ENCODE measurements around the gene TSPAN5.

TSPAN5 gene

GRCh38 chr4:98603683-98604521 is 54.5 kb downstream of the TSPAN5 start:
- TF ChIP-seq CTCF (conservative IDR thresholded peaks at IDR 0.05): no peak

GRCh38 chr4:98602270-98602669 is 56.1 kb downstream of the TSPAN5 start:
- no peak for TF ChIP-seq CTCF (conservative IDR thresholded peaks at IDR 0.05)
- no peak overlapping the region for H3K27ac ChIP-seq

More at GRCh38 chr4:98603683-98604521, 54.5 kb downstream of the TSPAN5 start:
- no peak overlapping the region for H3K27ac ChIP-seq

GRCh38 chr4:98601708-98602107 is 56.7 kb downstream of the TSPAN5 start:
- no peak overlapping the region for H3K27ac ChIP-seq
- TF ChIP-seq CTCF (conservative IDR thresholded peaks at IDR 0.05): no peak

- H3K27ac ChIP-seq: no peak overlapping the region
- TF ChIP-seq CTCF (conservative IDR thresholded peaks at IDR 0.05): no peak
Observed at GRCh38 chr4:98599617-98600205, 58.7 kb downstream of the TSPAN5 start.

GRCh38 chr4:98586962-98587354 is 71.5 kb downstream of the TSPAN5 start:
- H3K27ac ChIP-seq: no peak overlapping the region
- TF ChIP-seq CTCF (conservative IDR thresholded peaks at IDR 0.05): no peak

- TF ChIP-seq CTCF (conservative IDR thresholded peaks at IDR 0.05): no peak
- no peak overlapping the region for H3K27ac ChIP-seq
Observed at GRCh38 chr4:98586291-98586961, 72.0 kb downstream of the TSPAN5 start.

- TF ChIP-seq CTCF (conservative IDR thresholded peaks at IDR 0.05): no peak
- H3K27ac ChIP-seq: peak overlapping the region; percentile 42; the same call in 1 of the 2 replicates
Observed at GRCh38 chr4:98585596-98585995, 72.8 kb downstream of the TSPAN5 start.

All from VCaP (cell line).